Hematopoietic multipotent progenitor cell treated with erythropoietin and hydrocortisone succinate and interleukin-3 and kit ligand, for 17 days (in vitro differentiated cells): Measurements from ENCODE around the gene CD247.

Experiments
- DNase-seq: peaks from one replicate; pipeline ENCODE4 v3.0.0-alpha.2; 2015; ENCODE audit warnings: low spot score

CD247 gene

DNA sequence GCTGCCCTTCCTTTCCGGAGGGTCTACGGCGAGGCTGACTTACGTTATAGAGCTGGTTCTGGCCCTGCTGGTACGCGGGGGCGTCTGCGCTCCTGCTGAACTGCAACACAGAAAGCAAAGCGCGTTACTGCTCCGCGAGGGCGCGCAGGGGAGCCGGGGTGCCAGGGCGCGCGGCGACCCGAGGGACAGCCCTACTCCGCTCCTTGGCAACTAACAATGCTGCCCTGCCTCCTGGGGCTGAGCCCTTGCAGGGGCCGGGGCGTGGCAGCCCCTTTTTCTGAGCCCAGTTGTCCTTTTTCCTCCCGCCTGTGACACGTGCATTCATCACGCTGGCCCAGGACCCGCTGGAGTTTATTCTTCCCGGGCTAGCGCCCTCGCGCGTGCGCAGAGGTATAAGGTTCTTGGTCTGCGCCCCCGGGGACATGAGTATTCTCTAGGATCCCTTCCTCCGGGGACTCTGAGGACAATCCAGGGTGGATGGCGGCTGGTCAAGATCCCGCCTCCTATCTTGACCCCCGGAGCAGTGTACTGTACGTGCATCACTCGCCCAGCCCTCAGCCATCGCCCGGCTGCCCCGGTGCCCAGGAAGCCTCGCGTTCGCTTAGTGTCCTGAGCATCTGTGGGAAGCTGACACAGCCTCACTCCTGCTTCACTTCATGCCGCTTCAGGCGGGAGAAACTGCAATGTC is 78.9 kb downstream of the CD247 start:
- DNase-seq: no peak

GRCh38 chr1:167438171-167439138 is 79.9 kb downstream of the CD247 start:
- DNase-seq: no peak

DNA sequence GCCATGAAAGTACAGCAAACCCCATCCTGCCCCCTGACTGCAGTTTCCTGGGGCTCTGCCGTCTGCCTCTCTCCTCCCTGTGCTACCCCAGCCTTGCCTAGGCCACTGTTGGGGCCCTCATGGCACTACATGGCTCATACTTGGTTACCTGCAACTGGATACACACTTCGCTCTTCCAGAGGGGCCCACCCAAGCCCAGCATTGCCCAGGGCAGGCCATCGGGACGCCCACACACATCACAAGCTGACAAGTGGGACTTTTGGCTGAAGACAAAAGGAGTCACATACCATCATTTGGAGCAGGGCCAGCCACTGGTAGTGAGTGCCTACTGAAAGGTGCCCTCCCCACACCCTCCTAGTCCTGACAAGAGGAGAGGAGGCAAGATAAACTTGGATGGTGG is 82.8 kb downstream of the CD247 start:
- DNase-seq: no peak

GRCh38 chr1:167434306-167434705 is 84.0 kb downstream of the CD247 start:
- no peak for DNase-seq

GRCh38 chr1:167433884-167434283 is 84.4 kb downstream of the CD247 start:
- DNase-seq: no peak

DNA sequence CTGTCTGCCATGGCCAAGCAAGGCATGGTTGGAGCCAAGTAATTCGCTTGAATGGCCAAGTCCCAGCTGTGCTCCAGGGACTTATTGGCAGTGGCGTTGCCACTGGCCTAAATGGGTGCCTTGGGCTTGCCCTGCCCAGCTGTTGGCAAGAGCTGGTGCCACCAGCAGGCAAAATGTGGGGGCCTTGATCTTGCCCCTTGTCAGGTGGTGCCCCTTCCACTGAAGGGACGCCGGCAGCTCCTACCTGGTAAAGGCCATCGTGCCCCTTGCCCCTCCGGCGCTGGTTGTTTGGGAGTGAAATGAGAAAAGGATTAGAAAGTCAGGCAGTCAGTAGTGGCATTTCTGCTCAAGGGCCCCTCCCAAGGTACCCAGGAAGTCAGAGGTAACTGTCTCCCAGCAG is 85.5 kb downstream of the CD247 start:
- no peak for DNase-seq

GRCh38 chr1:167431909-167432650 is 86.2 kb downstream of the CD247 start:
- DNase-seq: no peak

DNA sequence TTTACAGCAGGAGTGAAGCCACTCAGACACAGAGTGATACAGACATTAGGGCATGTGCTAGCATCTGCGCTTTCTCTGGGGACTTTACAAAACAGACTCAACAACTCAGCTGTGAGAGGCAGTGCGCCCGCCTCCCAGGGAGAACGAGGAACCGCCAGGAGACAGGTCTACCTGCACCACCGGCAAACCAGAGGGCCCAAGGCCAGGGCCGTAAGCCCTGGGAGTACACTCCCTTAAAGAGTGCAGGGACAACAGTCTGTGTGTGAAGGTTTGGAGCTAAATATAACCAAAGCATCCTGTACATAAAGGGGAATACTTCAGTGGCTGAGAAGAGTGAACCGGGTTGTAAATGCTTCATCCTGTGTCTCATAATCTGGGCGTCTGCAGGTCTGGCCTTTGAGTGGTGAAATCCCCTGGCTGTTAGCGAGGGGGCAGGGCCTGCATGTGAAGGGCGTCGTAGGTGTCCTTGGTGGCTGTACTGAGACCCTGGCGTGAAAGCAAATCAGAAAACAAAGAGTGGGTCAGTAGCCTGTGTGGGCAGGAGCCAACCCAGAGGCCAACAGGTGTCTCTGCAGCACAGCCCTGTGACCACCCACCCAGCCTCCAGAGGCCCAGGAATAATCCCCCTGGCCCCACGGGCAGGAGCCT is 86.9 kb downstream of the CD247 start:
- no peak for DNase-seq

- DNase-seq: no peak
Measured at GRCh38 chr1:167430849-167431242, 87.5 kb downstream of the CD247 start.

DNA sequence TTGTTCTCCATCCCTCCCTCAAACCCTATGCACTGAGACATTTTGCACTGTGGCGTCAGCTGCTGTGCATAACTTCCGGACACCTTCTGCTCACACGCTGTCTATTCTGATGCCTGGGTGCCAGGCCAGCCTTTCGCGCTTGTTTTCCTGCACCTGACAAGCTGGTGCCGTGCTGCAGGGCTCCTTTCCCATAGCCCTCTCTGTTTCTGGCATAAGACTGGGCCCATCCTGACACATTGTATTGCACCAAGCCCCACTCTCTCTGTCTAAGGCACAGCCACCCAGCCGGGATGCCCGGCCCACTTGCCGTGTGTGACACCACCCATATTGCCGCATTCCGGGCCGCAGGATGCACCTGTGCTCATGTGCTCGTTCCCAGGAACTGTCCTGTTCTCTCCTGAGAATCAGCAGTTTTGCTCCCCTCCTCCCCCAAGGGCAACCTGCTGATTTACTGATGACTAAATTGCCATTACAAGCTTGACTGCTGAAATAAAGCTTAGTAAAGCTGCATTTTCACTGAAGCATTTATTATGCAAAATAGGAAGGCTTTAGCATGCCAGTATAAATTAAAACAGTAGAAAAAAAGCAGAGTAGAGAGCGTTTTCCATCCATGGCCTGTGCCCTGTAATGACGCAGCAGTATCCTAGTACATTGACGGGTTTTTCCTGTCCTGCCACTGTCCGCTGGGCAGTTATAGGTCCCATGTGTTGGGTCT is 88.0 kb downstream of the CD247 start:
- DNase-seq: no peak

DNA sequence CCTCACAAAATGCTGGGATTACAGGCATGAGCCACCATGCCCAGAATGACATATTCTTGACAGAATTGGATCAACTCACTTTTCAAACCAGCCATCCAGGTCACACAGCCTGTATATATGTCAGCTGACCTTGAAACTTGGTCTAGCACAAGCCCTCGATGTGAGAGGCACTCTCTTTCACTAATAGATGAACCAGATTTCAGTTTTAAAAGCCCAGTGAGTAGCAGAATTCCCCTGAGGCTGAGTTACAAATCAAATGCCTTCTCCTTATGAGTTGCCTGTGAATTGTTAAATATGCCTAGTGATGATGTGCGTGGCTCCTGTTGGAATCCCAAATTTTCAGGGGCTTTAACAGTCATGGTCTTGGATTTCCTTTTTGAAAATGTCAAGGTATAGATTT is 88.7 kb downstream of the CD247 start:
- DNase-seq: no peak

- no peak for DNase-seq
Measured at GRCh38 chr1:167428395-167428794, 89.9 kb downstream of the CD247 start.

- no peak for DNase-seq
Measured at GRCh38 chr1:167427848-167428247, 90.5 kb downstream of the CD247 start.

DNA sequence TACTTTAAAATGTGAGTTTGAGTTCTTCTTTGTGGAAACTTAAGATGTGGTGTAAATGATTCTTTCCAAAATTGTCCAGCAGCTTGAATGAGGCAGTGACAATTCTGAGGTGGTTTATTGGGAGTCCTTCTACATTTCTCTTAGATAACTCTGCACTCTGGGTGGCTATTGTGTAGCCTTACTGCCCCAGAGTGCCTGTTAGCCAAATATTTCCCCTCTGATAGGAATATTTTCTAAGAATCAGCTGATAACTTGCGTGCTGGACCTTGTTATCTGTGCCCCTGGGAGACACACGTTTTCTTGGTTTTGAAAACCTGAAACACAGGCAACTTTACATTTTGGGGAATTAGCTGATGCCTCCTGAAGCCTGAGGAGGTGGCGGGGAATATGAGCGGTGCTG is 91.6 kb downstream of the CD247 start:
- DNase-seq: no peak

- DNase-seq: no peak
Measured at GRCh38 chr1:167425482-167425881, 92.8 kb downstream of the CD247 start.

DNA sequence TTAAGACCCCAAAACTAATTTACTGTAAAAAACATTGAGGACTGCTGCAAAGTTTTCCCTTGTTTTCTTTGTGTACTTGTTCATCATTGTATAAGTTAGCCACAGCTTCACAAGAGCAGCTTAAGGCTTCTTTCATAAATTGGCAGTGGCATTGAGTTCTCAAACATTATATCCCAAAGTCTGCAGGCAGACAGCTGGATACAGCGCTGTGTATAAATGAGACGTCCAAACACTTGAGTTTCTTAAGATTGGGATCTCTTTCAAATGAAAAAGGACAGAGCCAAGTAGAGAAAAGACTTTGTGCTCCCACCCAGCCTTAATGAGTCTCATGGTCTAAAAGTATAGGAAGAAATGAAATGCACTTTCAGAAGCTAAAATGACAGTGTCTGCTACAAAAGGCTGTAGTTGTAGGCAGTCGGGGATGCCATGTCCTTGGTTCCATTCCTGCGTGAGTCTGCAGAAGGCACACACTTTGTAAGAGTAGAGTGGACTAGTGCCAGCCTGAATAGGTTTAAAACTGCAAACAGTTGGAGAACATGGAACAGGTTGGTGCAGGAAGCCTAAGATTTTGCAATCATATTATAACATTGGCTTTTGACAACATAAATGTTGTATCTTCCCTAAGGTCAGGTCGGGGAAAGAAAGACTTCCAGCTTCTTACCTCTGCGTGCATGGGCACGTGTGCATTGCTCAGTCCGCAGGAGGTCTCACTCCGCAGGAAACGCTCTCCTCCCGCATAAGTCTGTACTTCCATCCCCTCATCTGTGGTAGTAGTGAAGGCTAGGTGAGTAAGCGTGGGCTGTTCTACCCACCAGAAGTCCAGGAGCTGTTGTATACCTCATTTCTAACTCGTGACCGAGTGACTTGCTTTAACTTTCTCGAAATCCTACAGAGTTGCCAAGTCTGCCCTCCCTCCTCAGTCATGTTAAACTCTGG is 94.4 kb downstream of the CD247 start:
- no peak for DNase-seq

GRCh38 chr1:167420510-167420909 is 97.8 kb downstream of the CD247 start:
- DNase-seq: peak; percentile 57

- DNase-seq: no peak
Measured at GRCh38 chr1:167419245-167419644, 99.1 kb downstream of the CD247 start.

DNA sequence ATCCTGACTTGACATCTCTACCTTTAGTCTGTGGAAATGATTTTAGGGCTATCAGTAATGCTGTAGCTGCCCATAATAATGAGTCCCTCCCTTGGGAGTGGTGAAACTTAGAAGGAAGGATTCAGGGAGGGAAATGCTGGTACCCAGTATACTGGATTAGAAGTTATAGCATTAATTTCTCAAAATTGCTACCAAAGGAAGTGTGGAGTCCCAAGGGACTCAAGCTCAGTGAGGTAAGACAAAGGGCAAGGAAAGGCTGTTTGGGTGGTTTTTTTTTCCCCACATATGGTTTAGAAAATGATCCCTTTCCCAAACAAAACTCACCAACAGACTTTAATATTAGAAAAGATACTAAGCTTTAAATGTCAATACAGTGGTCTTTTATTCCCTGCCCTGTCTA is 99.9 kb downstream of the CD247 start:
- DNase-seq: no peak

DNA sequence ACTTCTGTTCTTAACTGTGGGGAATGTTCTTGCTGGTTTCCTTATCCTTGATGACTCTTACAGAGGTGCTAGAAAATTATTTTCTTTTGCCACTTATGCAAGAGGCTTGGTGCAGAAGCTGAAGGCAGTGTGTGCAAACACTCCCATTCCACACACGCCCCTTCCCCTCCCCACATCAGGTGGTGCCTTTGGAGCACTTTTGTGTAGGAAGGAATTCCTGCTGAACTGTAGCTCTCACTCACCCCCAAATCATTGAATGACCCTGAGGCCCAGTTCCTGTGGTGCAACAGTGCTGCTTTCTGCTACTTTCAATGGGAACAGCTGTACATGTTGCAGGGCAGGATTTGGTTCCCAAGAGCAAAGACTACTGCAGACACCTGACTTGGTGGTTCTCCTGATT is 101.8 kb downstream of the CD247 start:
- DNase-seq: no peak
